LHCN-M2 (cell line): ENCODE data around the gene G6PC3. TPM values are rescaled to one million over a fixed set of nuclear protein-coding genes. Genes with fewer than 3 reads are reported as not detected.
A peak's percentile ranks its signal among the peaks of the same experiment; 100 is the strongest.
"Not testable (repeated sequence)": the region's sequence is repeated elsewhere in the genome, so short reads cannot be mapped to it uniquely, and the experiment has no call there.

Experiments
- DNase-seq: peaks from one replicate; pipeline ENCODE4 v3.0.0-alpha.2; 2012; ENCODE audit warnings: low read depth
- total RNA-seq: library from RNA; depleted of rRNA; stranded (reverse); fragments of >200 nt; gene quantifications from 2 replicates; pipeline ENCODE4 v1.2.3, GENCODE V29; 2014

The G6PC3 gene
- total RNA-seq, 1 experiment from 2014 or later, result 67.2 TPM

DNA sequence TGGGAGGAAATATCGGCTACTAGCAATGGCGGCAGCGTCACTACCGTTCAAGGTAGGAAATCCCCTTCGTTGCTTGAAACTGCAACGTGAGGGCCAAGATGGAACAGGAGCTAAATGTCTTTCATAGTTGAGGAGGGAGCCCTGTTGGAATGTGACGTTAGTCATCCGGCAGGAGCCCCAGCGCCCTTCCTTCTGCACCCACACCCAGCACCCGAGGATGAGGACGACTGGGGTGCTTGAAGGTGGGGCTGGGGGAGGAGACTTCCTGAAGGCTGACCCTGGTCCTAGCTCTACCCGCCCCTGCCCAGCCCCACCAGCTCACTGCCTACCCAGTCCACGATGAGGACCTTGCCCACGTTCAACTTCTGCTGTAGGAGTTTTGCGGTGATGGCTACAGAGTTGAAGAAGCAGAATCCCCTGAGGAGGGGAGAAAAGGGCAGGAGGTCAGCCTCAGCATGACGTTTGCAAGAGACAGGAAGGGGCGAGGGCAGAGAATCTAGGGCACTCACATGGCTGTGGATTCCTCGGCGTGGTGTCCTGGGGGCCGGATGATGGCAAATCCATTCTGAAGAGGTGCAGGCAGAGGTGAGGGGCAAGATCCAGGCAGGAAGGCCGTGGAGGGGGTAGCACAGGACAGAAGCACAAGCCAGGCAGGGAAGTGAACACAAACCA is 11.9 kb downstream of the G6PC3 start:
- DNase-seq, result no peak

DNA sequence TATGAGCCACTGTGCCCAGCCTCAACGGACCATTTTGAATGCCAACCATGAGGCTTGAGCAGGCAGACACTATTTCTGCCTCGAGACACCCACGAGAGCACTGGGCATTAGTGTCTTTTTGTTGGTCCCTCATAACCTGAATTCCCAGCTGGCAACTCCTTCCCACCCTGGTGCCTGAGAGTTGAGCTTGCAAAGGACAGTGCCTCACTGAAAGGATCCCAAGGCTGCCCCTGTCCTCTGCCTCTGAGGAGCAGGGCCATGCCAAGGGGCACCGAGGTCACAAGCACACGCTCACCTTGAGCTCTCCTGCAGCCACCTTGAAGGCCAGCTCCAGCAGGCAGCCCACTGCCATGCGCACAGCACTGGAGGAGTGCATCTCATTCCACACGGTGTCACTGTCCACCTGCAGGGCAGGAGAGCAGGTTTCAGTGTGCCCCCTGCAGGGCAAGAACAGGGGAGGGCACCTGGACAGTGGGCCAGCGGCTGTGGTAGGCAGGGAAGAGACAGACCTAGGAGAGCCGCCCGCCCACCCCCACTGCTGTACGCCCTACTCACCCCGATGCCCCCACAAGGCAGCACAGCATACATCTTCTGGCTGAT is 12.8 kb downstream of the G6PC3 start:
- DNase-seq, result no peak

DNA sequence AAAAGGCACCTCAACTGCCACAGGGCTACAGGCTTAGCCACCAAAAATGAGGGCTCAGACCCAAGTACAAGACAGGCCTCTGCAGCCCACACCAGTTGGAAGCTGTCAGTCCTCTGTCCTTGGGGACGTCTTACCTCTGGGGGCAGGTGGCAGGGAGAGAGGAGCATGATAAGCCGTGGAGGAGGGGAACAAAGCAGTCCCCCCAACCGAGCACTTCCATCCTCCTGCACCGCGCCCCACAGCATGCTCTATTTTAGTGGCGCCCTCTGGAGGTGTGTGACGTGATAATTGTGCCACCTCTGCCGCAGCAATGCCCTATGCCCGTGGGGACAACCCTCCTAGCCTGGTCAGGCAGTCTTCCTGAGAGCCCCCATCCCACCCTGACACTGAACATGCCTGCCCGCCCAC is 13.6 kb downstream of the G6PC3 start:
- no peak for DNase-seq

DNA sequence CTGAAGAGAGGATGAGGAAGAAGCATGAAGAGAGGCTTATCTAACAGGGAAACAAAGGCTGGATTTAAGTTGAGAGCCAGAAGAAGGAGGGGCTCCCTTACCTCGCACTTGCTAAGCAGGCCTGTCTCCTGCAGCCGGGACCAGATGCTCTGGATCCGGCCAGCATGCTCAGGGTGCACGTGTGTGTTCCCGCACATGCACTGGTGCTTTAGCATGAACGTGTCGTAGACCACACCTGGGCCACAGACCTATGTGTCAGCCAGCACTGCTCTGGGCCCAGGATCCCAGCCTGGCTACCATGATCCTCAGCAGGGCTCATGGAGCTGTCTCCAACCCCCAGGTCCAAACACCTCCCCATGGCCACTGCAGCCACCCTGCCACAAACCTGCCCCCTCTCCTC is 14.4 kb downstream of the G6PC3 start:
- no peak for DNase-seq

DNA sequence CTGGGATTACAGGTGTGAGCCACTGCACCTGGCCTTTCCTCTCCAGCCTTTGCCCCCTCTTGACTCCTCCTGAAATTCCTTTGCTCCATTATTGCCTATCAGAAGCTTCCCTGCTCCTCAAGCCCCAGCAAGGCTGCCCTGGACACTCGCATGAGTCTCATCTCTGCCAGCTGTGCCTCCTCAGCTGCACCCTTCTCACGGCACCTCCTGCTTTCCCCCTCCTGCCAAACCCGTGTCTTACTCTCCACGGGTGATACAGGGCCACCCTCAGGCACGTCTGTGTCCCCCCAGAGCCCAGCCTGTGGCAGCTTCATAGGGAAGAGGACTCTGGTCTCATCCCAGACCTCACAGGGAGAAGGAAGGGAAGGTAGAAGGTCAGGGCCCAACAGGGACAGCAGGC is 15.4 kb downstream of the G6PC3 start:
- DNase-seq, result no peak

DNA sequence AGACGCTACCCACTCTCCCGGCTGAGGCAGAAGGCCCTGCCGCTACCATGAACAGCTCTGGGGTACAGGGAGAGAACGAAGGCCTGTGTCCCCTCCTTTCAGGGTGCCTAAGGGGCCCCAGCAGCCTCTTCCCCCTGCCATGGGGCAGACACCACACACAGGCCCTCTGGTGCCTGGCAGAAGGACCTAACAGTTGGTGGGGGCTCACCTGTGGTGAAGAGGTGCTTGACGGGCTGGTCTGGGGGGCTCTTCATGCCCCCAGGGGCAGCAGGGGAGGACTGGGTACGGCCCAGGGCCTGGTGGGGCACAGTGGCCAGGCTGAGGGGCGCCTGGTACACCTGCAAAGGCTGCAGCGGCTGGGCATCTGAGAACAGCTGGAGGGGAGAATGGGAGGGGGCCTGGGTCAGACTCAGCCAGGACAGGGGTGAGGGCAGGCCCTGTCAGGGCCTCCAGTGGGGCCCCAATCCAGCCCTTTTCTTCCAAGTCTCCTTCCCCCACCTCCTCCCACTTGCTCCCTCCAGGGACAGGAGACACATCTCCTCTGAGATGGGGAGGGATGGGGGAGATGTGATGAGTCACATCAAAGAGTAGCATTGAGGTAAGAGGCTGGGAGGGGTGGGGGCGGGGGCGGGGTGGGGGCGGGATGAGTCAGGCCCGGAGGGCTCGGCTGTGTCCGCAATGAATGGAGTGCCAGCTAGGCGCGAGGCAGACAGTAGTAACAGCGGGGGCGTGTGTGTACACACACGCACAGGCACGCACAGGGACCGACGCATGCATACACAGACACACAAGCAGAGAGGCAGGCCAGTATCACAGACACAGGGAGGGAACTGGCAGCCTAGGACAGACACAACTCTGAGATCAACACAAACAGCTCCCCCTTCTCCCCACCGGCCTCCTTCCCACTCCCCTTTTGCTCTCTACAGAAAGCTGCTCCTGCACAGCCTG is 16.1 kb downstream of the G6PC3 start:
- DNase-seq, result peak; percentile 92

DNA sequence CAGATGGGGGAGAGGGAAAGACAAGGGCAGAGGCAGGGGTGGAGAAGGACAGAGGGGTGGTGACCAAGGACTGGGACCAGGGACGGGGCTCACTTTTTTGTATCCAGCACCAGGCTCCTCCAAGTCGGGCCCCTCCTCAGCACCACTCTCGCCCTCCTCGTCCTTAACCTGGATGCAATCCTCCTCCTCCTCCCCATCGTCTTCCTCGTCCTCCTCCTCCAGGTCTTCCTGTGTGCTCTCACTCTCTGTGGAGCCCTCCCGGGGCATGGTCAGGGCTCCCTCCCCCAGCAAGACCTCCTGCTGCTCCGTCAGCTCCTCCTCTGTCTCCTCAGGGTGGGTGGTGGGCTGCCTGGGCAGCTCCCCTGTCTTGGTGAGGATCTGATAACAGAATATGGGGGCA is 16.8 kb downstream of the G6PC3 start:
- no peak for DNase-seq

DNA sequence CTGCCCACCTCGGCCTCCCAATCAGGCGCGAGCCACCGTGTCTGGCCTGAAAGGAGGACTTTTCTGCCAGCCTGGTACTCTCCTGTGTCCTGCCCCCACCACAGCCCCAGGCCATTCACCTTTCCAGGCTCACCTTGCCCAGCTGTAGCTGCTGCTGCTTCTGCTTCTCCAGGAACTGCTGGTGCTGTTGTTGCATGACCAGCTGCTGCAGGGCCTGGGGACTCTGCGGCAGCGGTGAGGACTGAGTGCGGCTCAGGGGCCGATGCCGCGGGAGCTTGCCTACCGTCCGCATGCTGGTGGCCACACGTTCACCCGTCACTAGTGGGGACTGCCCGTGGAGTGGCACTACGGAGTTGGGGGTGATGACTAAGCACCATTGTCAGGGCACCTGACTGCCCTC is 17.7 kb downstream of the G6PC3 start:
- DNase-seq, result no peak

DNA sequence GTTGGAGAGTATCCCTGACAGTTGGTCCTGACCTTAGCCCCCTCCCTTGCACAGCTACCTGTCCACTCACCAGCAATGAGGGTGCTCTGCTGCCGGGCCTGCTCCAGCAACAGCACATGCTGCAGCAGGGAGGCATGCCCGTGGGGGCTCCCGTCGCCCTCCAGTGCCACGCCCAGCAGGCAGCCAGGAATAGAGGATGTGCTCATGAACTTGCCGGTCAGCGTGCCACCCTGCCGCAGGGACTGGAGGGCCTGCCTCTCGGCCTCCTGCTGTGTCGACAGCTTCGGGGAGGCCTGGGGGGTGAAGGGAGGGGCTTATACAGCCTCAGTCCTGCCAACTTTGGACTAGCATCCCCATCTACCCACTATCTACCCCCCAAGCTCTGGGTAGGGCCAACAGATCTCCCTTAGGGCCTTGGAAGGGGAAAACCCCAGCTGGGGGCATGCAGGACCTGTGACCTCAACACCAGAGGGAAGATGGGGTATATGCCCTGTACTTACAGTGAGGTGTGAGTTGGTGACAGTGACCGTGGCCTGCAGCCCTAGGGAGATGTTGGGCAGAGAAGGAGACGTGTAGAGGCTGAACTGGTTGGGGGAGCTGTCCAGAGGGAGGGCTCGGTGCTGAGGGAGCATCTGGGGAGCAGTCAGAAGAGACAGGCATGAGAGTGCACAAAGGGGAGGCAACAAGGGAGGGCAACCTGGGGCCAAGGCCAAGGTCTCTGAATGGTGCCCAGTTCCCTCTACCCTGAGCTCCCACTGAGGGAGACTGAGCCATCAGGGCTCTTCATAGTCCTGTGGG is 20.9 kb downstream of the G6PC3 start:
- DNase-seq, result no peak

DNA sequence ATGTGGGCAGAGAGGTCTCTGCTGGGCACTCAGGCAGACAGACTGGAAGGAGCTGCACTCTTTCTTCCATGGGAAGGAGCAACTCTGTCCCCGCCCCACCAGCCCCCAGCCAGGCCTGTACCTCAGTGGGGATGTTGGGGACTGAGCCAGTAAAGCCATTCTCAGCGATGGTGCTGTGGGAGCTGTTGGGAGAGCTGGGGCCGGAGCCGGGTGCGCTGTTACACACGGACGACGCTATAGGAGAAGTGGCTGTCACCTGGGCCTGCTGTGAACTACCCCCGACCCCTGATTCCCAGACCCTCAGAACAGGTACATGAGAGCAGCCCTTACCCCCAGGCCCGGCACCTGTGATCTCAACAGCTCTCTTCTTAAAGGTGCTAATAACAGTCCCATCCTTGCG is 21.5 kb downstream of the G6PC3 start:
- DNase-seq, result no peak

DNA sequence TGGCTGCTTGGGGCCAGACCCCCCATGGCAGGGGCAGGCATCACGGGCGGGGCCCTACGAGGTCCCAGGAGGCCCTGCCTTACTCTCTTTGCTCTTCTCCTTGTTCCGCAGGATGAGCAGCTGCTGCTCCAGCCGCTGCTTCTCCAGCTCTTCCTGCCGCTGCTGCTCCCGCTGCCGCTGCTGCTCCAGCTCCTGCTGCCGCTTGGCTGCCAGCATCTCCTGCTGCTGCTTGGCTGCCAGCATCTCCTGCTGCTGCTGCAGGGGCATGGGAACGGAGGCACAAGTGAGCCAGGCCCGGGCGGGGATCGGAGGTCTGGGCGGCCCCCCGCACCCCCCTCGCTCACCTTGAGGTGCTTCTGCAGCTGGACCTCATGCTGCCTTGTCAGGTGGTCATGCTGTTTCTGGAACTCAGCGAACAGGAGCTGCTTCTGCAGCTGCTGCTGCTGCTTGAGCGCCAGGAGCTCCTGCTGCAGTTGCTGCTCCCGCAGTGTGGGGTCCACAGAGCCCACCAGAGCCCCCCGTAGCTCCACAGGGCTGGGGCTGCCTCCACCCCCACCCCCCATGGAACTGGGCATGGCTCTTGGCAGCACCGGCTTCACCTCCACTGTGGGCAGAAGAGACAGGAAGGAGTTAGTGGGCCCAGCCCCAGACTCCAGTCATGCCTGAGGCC is 22.8 kb downstream of the G6PC3 start:
- DNase-seq, result peak; percentile 77

DNA sequence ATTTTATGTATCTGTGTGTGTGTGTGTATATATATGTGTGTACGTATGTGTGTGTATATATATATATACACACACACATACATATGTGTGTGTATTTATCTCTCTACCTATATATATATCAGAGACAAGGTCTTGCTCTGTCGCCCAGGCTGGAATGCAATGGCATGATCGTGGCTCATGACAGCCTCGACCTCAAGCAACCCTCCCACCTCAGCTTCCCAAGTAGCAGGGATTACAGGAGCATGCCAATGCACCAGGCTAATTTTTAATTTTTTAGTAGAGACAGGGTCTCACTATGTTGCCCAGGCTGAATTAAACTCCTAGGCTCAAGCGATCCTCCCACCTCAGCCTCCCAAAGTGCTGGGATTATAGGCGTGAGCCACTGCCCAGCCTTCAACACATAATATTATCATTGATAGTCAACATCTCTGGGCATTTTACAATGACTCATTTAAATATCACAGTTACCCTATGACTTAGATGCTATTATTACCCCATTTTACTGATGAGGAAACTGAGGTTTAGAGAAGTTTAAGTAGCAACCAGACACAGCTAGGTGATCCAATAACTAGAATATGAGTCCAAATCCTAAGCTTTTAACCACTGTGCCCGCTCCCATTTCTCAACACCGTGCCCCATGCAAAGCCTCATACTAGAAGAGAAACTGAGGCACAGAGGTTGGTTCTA is 24.3 kb downstream of the G6PC3 start:
- DNase-seq, result peak; percentile 61

DNA sequence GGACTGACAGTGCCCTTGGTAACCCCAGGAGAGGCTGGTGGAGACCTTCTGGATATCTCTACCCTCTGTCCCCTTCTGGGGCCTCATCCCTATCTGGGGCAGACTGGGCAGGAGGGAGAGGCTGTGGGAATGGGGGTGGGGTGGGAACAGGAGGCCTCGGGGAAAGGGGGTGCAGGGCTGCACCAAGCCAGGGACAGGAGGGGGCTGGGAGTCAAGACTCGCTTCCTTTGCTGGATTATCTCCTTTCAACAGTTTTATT is 24.8 kb downstream of the G6PC3 start:
- DNase-seq, result no peak

DNA sequence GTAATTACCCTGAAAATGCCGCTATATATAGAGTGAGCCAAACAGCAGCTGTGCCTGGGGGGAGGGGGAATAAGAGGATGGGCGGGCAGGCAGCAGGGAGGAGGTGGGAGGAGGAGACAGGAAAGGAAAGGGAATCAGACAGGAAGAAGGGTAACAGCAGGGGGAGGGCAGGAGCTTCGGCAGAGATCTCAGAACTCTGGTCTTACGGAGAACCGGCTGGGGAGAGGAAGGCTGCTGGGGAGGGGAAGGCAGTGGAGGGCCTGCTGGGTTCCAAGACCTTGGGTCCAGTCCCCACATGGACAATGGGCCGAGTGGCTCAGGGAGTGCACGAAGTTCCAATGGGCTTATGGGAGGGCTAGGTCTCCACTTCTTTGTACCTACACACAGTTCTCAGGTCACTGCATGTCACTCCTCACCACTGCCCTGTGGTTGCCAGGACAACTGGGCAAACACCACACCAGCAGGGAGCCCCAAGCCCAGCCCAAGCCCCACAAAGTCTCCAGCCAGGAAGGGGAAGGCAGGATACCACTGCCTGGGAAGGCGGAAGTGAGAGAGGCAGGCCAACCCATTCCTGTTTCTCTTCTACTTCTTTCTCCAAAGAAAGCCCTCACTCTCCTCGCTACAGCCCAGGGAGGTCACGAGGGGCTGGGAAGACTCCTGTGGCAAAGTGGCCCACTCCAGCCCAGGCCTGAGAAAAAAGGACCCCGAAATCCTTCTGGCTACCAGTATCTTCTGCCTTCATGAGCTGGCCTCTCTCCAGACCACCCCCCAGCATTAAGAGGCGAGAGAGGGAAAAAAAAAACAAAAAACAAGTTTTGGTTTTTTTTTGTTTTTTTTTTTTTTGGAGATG is 25.3 kb downstream of the G6PC3 start:
- peak; percentile 98 for DNase-seq

DNA sequence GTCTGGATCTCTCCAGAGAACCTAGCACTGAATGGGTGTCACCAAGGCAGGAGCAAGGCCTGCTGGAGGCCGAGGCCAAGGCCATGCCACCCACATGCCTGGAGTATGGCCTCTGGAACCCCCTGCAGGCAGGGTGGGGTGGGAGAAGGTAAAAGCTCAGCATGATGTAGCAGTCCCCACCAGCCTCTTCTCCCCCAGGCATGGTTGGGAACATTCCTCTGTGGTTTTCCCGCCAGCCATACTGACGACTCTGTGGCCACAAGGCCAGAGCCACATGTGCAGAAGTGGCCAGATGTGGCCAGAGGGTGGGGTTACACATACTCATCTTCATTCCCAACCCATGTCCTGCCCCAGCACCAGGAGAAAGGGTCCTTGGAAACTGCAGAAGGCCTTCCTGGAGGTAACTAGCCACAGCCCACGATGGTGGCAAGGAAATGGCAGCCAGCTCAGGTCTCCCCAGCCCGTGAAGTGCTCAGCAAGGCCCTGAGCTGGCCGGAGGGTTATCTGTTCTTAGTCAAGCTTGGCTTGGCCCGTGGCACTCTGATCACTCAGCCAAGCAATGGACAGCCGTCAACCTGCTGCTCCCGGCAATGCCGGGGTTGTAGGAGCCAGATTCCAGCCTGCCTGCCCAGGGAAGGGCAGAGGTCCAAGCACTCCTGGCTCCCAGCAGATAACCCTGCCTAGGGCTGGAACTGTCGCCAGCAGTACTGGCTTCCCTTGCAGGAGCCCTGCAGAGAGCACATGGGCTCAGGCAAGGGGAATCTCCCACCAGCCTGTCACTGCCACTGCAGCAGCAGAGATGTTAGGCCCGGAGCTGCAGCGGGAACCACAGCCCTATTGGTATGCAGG is 26.8 kb downstream of the G6PC3 start:
- peak; percentile 59 for DNase-seq

DNA sequence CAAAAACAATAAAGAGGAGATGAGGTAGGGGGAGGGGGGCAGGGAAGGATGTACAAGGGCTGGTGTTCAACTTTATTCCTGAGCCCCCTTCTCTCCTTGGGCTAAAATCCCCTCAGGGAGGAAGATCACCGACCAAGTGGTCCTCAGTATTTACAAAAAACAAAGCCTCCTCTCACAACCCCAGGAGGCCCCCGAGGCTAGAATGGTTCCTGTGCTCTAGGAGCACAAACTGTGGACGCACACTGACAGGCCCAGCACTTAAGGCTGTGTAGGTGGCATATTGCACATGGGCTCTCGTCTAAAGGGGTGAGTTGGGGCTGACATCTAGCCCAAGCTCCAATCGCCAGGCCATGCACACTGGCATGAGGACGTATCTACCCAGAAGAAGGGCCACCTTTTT is 31.3 kb downstream of the G6PC3 start:
- not testable (repeated sequence) for DNase-seq

DNA sequence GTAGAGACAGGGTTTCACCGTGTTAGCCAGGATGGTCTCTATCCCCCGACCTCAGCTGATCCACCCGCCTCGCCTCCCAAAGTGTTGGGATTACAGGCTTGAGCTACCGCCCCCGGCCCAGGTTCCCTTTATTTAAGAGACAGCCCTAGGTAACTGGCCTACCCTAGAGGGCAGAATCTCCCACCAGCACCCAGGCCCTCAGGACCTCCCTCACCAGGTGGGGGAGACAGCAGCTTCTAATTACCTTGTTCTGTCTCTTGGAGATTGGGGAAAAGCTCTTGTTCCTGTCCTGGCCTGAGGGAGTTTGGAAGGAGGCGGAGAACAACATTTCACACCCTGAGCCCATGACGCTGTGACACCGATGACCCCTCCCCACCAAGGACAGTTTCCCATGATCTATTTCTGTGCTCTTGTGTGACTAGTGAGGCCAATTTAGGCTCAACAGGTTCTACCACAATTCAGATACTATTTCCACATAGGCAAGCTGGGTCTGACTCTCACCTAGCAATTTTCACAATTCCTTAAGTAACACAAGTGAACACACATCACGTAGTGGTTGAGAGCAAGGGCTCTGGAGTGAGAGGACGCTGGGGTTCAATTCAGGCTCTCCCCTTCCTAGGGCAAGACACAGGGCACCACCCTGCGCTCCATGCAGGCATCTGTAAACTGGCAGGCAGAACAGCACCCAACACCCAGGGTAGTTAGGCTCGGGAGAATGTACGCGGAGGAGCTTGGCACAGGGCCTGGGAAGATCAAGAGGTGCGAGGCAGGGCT is 32.5 kb downstream of the G6PC3 start:
- DNase-seq, result no peak

DNA sequence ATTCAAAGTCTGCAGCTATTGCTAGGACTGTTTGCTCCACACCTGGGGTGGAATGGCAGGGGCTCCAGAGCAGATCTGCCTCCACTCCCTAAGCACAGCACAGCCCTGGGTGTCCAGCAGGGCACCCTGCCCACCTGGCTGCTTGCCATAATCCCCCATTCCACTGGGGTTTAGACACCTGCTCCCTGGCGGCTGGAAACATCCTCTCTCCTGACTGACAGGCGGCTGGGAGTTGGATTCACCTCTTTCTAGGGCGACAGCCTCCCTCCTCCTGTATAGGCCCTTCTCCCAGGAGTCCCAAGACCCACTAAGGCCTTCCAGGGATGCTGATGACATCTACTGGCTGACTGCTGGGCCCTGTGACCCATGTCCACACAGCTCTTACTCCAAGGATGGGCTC is 34.9 kb downstream of the G6PC3 start:
- no peak for DNase-seq
